Common myeloid progenitor, CD34-positive (primary cell): ENCODE results near the gene NEGR1.

Source experiments
- CTCF ChIA-PET: fragments of 350-600 bp; sonication (Branson Sonifier 250); formaldehyde crosslinking; loops from one replicate; lab custom pipeline; 2021; ENCODE audit warnings: antibody characterized with exemption; lab: Charles Lee
- POLR2A ChIA-PET: fragments of 350-600 bp; sonication (Branson Sonifier 250); formaldehyde crosslinking; loops from one replicate; lab custom pipeline; 2021; ENCODE audit warnings: antibody characterized with exemption; lab: Charles Lee
- DNase-seq, 3 donors: peaks; one replicate each; pipeline versions ENCODE4 v3.0.0 to v3.0.0-alpha.2; 2013
- H3K27ac ChIP-seq, 2 experiments: 1 replicate in 1 of 2; 2 replicates in 1 of 2; pipeline ENCODE4 v1.7.0; 2013; ENCODE audit warnings: inconsistent platforms in 2 of 2, low read length in 2 of 2, mild to moderate bottlenecking in 2 of 2, low read depth in 1 of 2, moderate library complexity in 1 of 2; ENCODE audit not compliant: severe bottlenecking in 2 of 2, insufficient read depth in 1 of 2, poor library complexity in 1 of 2
- H3K27me3 ChIP-seq, 5 experiments: replicated peaks in 2 of 5; 1 replicate in 3 of 5; 2 replicates in 2 of 5; pipeline versions ENCODE4 v1.6.1 to v1.7.0; 2013; ENCODE audit warnings: low read length in 4 of 5, mild to moderate bottlenecking in 2 of 5, moderate library complexity in 2 of 5, inconsistent platforms in 1 of 5; ENCODE audit not compliant: insufficient read depth in 5 of 5, control insufficient read depth in 4 of 5
- H3K36me3 ChIP-seq, 4 experiments: 1 replicate in 2 of 4; 2 replicates in 2 of 4; pipeline versions ENCODE4 v1.6.1 to v1.7.0; 2013; ENCODE audit warnings: low read length in 3 of 4, control low read depth in 1 of 4, mild to moderate bottlenecking in 1 of 4; ENCODE audit not compliant: control insufficient read depth in 4 of 4, insufficient read depth in 4 of 4
- H3K4me1 ChIP-seq, 4 experiments: 1 replicate in 3 of 4; 2 replicates in 1 of 4; pipeline versions ENCODE4 v1.6.1 to v1.7.1; 2013; ENCODE audit warnings: low read length in 3 of 4, mild to moderate bottlenecking in 3 of 4, control low read depth in 1 of 4, inconsistent platforms in 1 of 4, moderate library complexity in 1 of 4; ENCODE audit not compliant: control insufficient read depth in 4 of 4, insufficient read depth in 4 of 4; ENCODE audit errors: control extremely low read depth in 1 of 4
- H3K4me3 ChIP-seq, 7 experiments: 1 replicate in 4 of 7; 2 replicates in 3 of 7; pipeline versions ENCODE4 v1.5.1 to v1.7.0; 2013; ENCODE audit warnings: mild to moderate bottlenecking in 7 of 7, low read length in 6 of 7, moderate library complexity in 6 of 7, inconsistent platforms in 2 of 7, low read depth in 2 of 7, control low read depth in 1 of 7; ENCODE audit not compliant: insufficient read depth in 4 of 7, control insufficient read depth in 1 of 7; ENCODE audit errors: extremely low read depth in 1 of 7
- H3K9me3 ChIP-seq, 5 experiments: 1 replicate in 4 of 5; 2 replicates in 1 of 5; pipeline versions ENCODE4 v1.6.1 to v1.7.1; 2013; ENCODE audit warnings: low read length in 4 of 5, mild to moderate bottlenecking in 2 of 5, inconsistent platforms in 1 of 5, low read depth in 1 of 5, moderate library complexity in 1 of 5; ENCODE audit not compliant: control insufficient read depth in 4 of 5, insufficient read depth in 2 of 5; ENCODE audit errors: control extremely low read depth in 1 of 5
- WGBS: methylation state at CpG from one replicate; pipeline ENCODE4 v1.1.5; 2013; ENCODE audit not compliant: insufficient coverage; 5-methylcytosine and 5-hydroxymethylcytosine counted together

NEGR1 gene

GRCh38 chr1:72009173-72010093, 272.9 kb downstream of the NEGR1 start:
- Histone ChIP-seq H3K27ac (no peak overlapping the region), H3K9me3 (no peaks in the 10 kb centered on the region), H3K4me3 (no peak overlapping the region), H3K36me3 (no peaks in the 10 kb centered on the region), H3K4me1 (peaks cover 0 to 10% (median 4%) of the 10 kb centered on the region in 4 experiments), H3K27me3 (no peaks in the 10 kb centered on the region)
- CTCF ChIA-PET, result interaction anchor here (1.1 kb wide), 1 partner anchor 16 kb away, joined by 3 read pairs; no protein-coding TSS in a partner anchor
- POLR2A ChIA-PET, result interaction anchor here (0.8 kb wide), 1 partner anchor 51 kb away, joined by 3 read pairs; no protein-coding TSS in a partner anchor
- 100% methylated on average over 1 of the region's 6 CpGs for WGBS
- DNase-seq, result no peak

- H3K27me3 ChIP-seq, result no peaks in the 10 kb centered on the region
- no peaks in the 10 kb centered on the region for H3K9me3 ChIP-seq
- ChIA-PET POLR2A (no interaction called here), CTCF (no interaction called here)
- WGBS, result no CpG with 5 or more reads among the region's 2 CpGs
- H3K4me1 ChIP-seq, result peaks cover 0 to 9% (median 4%) of the 10 kb centered on the region in 4 experiments
- DNase-seq, result no peak
- no peaks in the 10 kb centered on the region for H3K36me3 ChIP-seq
- no peak overlapping the region for H3K27ac ChIP-seq
- no peak overlapping the region for H3K4me3 ChIP-seq
These were observed 275.0 kb downstream of the NEGR1 start for GRCh38 chr1:72007312-72007711.

GRCh38 chr1:72006092-72006491, 276.2 kb downstream of the NEGR1 start:
- H3K9me3 ChIP-seq, result no peaks in the 10 kb centered on the region
- no peak overlapping the region for H3K4me3 ChIP-seq
- no CpG with 5 or more reads among the region's 1 CpG for WGBS
- H3K36me3 ChIP-seq, result no peaks in the 10 kb centered on the region
- H3K27me3 ChIP-seq, result no peaks in the 10 kb centered on the region
- H3K27ac ChIP-seq, result no peak overlapping the region
- CTCF ChIA-PET, result no interaction called here
- POLR2A ChIA-PET, result no interaction called here
- H3K4me1 ChIP-seq, result peaks cover 0 to 8% (median 3%) of the 10 kb centered on the region in 4 experiments
- DNase-seq, result no peak

GRCh38 chr1:72003092-72003491, 279.2 kb downstream of the NEGR1 start:
- no peak for DNase-seq
- H3K4me1 ChIP-seq, result no peaks in the 10 kb centered on the region
- H3K27ac ChIP-seq, result no peak overlapping the region
- no peaks in the 10 kb centered on the region for H3K27me3 ChIP-seq
- H3K36me3 ChIP-seq, result no peaks in the 10 kb centered on the region
- no peaks in the 10 kb centered on the region for H3K9me3 ChIP-seq
- ChIA-PET POLR2A (no interaction called here), CTCF (no interaction called here)
- H3K4me3 ChIP-seq, result no peak overlapping the region
- WGBS, result 100% methylated on average over 1 of the region's 3 CpGs

DNA sequence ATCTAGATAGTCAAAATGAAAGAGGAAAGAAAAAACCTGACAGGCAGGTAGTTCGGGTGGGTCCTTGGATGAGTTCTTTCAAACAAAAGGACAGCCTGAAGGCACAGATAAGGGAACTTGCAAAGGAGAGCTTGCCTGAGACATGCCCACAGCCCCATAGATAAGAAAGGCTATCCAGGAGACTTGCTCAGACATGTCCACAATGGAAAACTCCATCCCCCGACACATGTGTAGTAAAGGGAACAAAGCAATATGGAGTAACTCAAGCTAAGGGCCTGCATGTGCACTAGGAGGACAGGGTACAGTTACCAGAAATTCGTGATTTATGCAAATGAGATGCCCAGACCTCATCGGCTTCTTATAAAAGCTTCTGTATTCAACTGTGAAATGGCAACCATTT, 281.5 kb downstream of the NEGR1 start:
- 100% methylated on average over 3 of the region's 4 CpGs for WGBS
- no peaks in the 10 kb centered on the region for H3K27me3 ChIP-seq
- CTCF ChIA-PET, result no interaction called here
- no peaks in the 10 kb centered on the region for H3K36me3 ChIP-seq
- DNase-seq, result peak in 1 of 3 donors; percentile 31
- no peak overlapping the region for H3K27ac ChIP-seq
- no peaks in the 10 kb centered on the region for H3K9me3 ChIP-seq
- H3K4me3 ChIP-seq, result no peak overlapping the region
- no peaks in the 10 kb centered on the region for H3K4me1 ChIP-seq
- POLR2A ChIA-PET, result no interaction called here

DNA sequence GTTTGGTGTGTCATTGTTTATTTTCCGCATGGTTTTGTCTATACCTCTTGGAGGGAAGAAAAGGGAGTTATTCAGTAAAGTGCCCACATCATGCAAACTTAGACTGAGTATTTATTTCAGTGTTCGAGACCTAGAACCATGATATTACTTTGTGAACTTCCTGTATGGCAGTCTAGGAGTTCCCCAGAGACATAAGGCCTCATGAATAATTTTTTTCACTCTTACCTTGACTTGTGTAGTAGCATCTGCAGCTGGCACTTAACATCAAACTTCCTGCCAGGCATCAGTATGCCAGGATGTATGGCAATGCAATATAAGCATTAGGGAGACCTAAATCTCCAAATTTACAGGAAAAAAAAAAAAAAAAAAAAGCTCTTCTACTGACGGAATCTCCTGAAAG, 287.7 kb downstream of the NEGR1 start:
- DNase-seq, result no peak
- 100% methylated on average over 2 of the region's 3 CpGs for WGBS
- H3K9me3 ChIP-seq, result no peaks in the 10 kb centered on the region
- no peaks in the 10 kb centered on the region for H3K4me1 ChIP-seq
- no peak overlapping the region for H3K27ac ChIP-seq
- H3K36me3 ChIP-seq, result no peaks in the 10 kb centered on the region
- CTCF ChIA-PET, result no interaction called here
- POLR2A ChIA-PET, result no interaction called here
- H3K4me3 ChIP-seq, result no peak overlapping the region
- H3K27me3 ChIP-seq, result no peaks in the 10 kb centered on the region

- H3K27ac ChIP-seq, result no peak overlapping the region
- H3K36me3 ChIP-seq, result no peaks in the 10 kb centered on the region
- WGBS, result 100% methylated on average over 3 of the region's 6 CpGs
- DNase-seq, result no peak
- no peaks in the 10 kb centered on the region for H3K4me1 ChIP-seq
- ChIA-PET POLR2A (no interaction called here), CTCF (no interaction called here)
- no peaks in the 10 kb centered on the region for H3K27me3 ChIP-seq
- no peak overlapping the region for H3K4me3 ChIP-seq
- no peaks in the 10 kb centered on the region for H3K9me3 ChIP-seq
These were observed 295.2 kb downstream of the NEGR1 start for GRCh38 chr1:71987181-71987580.
